Measurements from ENCODE around the gene DCC.

- no peak for TF ChIP-seq JUND (IDR thresholded peaks at IDR 0.05; ENCODE audit: borderline replicate concordance, low read depth, low read length)
- no peak for TF ChIP-seq JUND (tag; IDR thresholded peaks at IDR 0.05; ENCODE audit: borderline replicate concordance, low read depth, low read length)
- no peak for TF ChIP-seq MEIS2 (IDR thresholded peaks at IDR 0.05; ENCODE audit: partially characterized antibody)
- no peak for TF ChIP-seq REST (IDR thresholded peaks at IDR 0.05; ENCODE audit: borderline replicate concordance)
- no peak for TF ChIP-seq REST (CRISPR knock-in tag; IDR thresholded peaks at IDR 0.05; ENCODE audit: low read depth)
- no peak for TF ChIP-seq PRDM10 (IDR thresholded peaks at IDR 0.05; ENCODE audit: partially characterized antibody)
Observed at GRCh38 chr18:52319424-52319983, 20.5 kb upstream of the DCC start.

Measured in K562 (cell line).